HepG2 (cell line): Measurements from ENCODE around the gene CRKL. TPM values are rescaled to one million over a fixed set of nuclear protein-coding genes. Genes with fewer than 3 reads are reported as not detected.
A peak's percentile ranks its signal among the peaks of the same experiment; 100 is the strongest.

Experiments used
- HNF4A ChIP-seq: sonication (generic); formaldehyde crosslinking; IDR thresholded peaks from 2 replicates; pipeline ENCODE4 v1.4.0; 2020; ENCODE audit warnings: missing genetic modification reagents
- IKZF5 ChIP-seq: IDR thresholded peaks from 2 replicates; pipeline ENCODE4 v1.6.1; 2018; ENCODE audit warnings: missing genetic modification reagents, mild to moderate bottlenecking, missing compliant biosample characterization
- RFXANK ChIP-seq: IDR thresholded peaks from 2 replicates; pipeline ENCODE4 v1.6.1; 2016
- SAFB2 ChIP-seq: sonication (generic); formaldehyde crosslinking; IDR thresholded peaks from 2 replicates; pipeline ENCODE4 v1.5.1; 2020; ENCODE audit warnings: missing genetic modification reagents, low read depth, mild to moderate bottlenecking, borderline replicate concordance
- ZMYM3 ChIP-seq: sonication (generic); formaldehyde crosslinking; IDR thresholded peaks from 2 replicates; pipeline ENCODE4 v1.5.1; 2020; ENCODE audit warnings: mild to moderate bottlenecking, missing genetic modification reagents
- ZNF326 ChIP-seq: sonication (generic); formaldehyde crosslinking; IDR thresholded peaks from 2 replicates; pipeline ENCODE4 v1.4.0; 2020; ENCODE audit warnings: missing genetic modification reagents, borderline replicate concordance
- ZNF652 ChIP-seq: IDR thresholded peaks from 2 replicates; pipeline ENCODE4 v1.6.1; 2016; ENCODE audit warnings: low read depth, borderline replicate concordance
- ZSCAN20 ChIP-seq: sonication (generic); formaldehyde crosslinking; IDR thresholded peaks from 2 replicates; pipeline ENCODE4 v1.4.0; 2020; ENCODE audit warnings: missing genetic modification reagents, mild to moderate bottlenecking, borderline replicate concordance
- polyA plus RNA-seq, 8 experiments: library from polyadenylated mRNA; depleted of rRNA in 3 of 8; stranded (reverse) in 7 of 8; unstranded in 1 of 8; fragments of >200 nt; fragmentation: Illumina TruSeq in 4 of 8; extraction: Trizol in 4 of 8; gene quantifications; 2 replicates each; pipeline versions ENCODE4 v1.2.1 to v1.2.3, GENCODE V29; 2011 to 2016; ENCODE audit warnings: low read depth in 4 of 8, missing spikeins in 1 of 8, mixed read lengths in 1 of 8; ENCODE audit not compliant: insufficient read depth in 1 of 8
- total RNA-seq, 5 experiments: library from RNA; depleted of rRNA; stranded (reverse); fragments of >200 nt; fragmentation: Illumina TruSeq; extraction: Trizol; gene quantifications; 2 replicates each; pipeline ENCODE4 v1.2.3, GENCODE V29; 2016; ENCODE audit warnings: low read depth in 1 of 5
- TF ChIP-seq, protein P1 (sequence below): sonication (generic); formaldehyde crosslinking; IDR thresholded peaks from 2 replicates; pipeline ENCODE4 v1.4.0; 2020; ENCODE audit warnings: missing genetic modification reagents
- TF ChIP-seq, protein P2 (sequence below): sonication (generic); formaldehyde crosslinking; IDR thresholded peaks from 2 replicates; pipeline ENCODE4 v1.8.0; 2022; ENCODE audit warnings: missing genetic modification reagents, mild to moderate bottlenecking, moderate library complexity, borderline replicate concordance
- TF ChIP-seq, protein P3 (sequence below): sonication (generic); formaldehyde crosslinking; IDR thresholded peaks from 2 replicates; pipeline ENCODE4 v1.5.1; 2020; ENCODE audit warnings: mild to moderate bottlenecking, missing genetic modification reagents, borderline replicate concordance

The CRKL gene
- total and polyA plus RNA-seq, 2 of the 13 experiments (the other 11 are each of a cell fraction or from before 2014, with no cell fraction given) = 37.4 to 60.6 TPM

DNA sequence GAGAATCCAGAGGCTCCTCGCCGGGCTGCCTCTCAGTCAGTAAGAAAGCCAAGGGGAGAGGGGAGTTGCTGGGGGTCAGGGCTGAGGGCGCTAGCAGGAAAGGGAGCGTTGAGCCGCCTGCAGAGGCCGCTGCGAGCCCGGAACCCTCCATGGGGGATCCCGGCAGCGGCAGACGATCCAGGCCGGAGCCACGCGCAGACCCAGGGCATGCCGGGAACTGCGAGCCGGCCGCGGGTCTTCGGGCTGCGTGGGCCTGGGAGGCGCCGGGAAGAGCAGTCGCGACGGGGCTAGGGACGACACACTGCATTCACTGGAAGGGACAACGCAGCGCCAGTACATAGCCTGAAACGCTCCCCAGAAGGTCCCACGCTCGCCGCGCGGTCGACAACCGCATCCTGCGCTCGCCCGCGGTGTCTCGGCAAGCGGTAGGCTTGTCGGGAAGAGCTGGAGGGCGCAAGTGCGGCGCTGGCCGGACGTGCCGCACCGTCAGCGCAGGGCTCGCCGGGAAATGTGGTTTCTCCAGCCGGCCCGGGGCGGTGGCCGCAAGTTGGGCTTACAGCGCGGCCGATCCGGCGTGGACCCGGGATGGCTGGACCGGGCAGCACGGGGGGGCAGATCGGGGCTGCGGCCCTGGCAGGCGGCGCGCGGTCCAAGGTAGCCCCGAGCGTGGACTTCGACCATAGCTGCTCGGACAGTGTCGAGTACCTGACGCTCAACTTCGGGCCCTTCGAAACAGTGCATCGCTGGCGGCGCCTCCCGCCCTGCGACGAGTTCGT, 64.8 kb downstream of the CRKL start, which contains the start of gene LZTR1 (continued):
- TF ChIP-seq, protein P1, sequence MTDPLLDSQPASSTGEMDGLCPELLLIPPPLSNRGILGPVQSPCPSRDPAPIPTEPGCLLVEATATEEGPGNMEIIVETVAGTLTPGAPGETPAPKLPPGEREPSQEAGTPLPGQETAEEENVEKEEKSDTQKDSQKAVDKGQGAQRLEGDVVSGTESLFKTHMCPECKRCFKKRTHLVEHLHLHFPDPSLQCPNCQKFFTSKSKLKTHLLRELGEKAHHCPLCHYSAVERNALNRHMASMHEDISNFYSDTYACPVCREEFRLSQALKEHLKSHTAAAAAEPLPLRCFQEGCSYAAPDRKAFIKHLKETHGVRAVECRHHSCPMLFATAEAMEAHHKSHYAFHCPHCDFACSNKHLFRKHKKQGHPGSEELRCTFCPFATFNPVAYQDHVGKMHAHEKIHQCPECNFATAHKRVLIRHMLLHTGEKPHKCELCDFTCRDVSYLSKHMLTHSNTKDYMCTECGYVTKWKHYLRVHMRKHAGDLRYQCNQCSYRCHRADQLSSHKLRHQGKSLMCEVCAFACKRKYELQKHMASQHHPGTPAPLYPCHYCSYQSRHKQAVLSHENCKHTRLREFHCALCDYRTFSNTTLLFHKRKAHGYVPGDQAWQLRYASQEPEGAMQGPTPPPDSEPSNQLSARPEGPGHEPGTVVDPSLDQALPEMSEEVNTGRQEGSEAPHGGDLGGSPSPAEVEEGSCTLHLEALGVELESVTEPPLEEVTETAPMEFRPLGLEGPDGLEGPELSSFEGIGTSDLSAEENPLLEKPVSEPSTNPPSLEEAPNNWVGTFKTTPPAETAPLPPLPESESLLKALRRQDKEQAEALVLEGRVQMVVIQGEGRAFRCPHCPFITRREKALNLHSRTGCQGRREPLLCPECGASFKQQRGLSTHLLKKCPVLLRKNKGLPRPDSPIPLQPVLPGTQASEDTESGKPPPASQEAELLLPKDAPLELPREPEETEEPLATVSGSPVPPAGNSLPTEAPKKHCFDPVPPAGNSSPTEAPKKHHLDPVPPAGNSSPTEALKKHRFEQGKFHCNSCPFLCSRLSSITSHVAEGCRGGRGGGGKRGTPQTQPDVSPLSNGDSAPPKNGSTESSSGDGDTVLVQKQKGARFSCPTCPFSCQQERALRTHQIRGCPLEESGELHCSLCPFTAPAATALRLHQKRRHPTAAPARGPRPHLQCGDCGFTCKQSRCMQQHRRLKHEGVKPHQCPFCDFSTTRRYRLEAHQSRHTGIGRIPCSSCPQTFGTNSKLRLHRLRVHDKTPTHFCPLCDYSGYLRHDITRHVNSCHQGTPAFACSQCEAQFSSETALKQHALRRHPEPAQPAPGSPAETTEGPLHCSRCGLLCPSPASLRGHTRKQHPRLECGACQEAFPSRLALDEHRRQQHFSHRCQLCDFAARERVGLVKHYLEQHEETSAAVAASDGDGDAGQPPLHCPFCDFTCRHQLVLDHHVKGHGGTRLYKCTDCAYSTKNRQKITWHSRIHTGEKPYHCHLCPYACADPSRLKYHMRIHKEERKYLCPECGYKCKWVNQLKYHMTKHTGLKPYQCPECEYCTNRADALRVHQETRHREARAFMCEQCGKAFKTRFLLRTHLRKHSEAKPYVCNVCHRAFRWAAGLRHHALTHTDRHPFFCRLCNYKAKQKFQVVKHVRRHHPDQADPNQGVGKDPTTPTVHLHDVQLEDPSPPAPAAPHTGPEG (CRISPR knock-in tag) = peak; percentile 86; the same call in 1 of the 2 replicates
- TF ChIP-seq, protein P2, sequence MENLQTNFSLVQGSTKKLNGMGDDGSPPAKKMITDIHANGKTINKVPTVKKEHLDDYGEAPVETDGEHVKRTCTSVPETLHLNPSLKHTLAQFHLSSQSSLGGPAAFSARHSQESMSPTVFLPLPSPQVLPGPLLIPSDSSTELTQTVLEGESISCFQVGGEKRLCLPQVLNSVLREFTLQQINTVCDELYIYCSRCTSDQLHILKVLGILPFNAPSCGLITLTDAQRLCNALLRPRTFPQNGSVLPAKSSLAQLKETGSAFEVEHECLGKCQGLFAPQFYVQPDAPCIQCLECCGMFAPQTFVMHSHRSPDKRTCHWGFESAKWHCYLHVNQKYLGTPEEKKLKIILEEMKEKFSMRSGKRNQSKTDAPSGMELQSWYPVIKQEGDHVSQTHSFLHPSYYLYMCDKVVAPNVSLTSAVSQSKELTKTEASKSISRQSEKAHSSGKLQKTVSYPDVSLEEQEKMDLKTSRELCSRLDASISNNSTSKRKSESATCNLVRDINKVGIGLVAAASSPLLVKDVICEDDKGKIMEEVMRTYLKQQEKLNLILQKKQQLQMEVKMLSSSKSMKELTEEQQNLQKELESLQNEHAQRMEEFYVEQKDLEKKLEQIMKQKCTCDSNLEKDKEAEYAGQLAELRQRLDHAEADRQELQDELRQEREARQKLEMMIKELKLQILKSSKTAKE (CRISPR knock-in tag) = no peak
- no peak for TF ChIP-seq RFXANK
- TF ChIP-seq, protein P3, sequence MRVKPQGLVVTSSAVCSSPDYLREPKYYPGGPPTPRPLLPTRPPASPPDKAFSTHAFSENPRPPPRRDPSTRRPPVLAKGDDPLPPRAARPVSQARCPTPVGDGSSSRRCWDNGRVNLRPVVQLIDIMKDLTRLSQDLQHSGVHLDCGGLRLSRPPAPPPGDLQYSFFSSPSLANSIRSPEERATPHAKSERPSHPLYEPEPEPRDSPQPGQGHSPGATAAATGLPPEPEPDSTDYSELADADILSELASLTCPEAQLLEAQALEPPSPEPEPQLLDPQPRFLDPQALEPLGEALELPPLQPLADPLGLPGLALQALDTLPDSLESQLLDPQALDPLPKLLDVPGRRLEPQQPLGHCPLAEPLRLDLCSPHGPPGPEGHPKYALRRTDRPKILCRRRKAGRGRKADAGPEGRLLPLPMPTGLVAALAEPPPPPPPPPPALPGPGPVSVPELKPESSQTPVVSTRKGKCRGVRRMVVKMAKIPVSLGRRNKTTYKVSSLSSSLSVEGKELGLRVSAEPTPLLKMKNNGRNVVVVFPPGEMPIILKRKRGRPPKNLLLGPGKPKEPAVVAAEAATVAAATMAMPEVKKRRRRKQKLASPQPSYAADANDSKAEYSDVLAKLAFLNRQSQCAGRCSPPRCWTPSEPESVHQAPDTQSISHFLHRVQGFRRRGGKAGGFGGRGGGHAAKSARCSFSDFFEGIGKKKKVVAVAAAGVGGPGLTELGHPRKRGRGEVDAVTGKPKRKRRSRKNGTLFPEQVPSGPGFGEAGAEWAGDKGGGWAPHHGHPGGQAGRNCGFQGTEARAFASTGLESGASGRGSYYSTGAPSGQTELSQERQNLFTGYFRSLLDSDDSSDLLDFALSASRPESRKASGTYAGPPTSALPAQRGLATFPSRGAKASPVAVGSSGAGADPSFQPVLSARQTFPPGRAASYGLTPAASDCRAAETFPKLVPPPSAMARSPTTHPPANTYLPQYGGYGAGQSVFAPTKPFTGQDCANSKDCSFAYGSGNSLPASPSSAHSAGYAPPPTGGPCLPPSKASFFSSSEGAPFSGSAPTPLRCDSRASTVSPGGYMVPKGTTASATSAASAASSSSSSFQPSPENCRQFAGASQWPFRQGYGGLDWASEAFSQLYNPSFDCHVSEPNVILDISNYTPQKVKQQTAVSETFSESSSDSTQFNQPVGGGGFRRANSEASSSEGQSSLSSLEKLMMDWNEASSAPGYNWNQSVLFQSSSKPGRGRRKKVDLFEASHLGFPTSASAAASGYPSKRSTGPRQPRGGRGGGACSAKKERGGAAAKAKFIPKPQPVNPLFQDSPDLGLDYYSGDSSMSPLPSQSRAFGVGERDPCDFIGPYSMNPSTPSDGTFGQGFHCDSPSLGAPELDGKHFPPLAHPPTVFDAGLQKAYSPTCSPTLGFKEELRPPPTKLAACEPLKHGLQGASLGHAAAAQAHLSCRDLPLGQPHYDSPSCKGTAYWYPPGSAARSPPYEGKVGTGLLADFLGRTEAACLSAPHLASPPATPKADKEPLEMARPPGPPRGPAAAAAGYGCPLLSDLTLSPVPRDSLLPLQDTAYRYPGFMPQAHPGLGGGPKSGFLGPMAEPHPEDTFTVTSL (CRISPR knock-in tag) = peak; percentile 66; the same call in 1 of the 2 replicates
- peak; percentile 64 for TF ChIP-seq IKZF5
- TF ChIP-seq ZNF652 (CRISPR knock-in tag) = no peak
- peak; percentile 91 for TF ChIP-seq ZSCAN20 (CRISPR knock-in tag)
- TF ChIP-seq ZNF326 = peak; percentile 83
- TF ChIP-seq ZMYM3 (CRISPR knock-in tag) = peak; percentile 29; the same call in 1 of the 2 replicates
- no peak for TF ChIP-seq HNF4A (CRISPR knock-in tag)
- TF ChIP-seq SAFB2 (CRISPR knock-in tag) = peak; percentile 54; the same call in 1 of the 2 replicates
